ENCODE data around the gene CAPN10. TPM values are rescaled to one million over a fixed set of nuclear protein-coding genes. Genes with fewer than 3 reads are reported as not detected.
A peak's percentile ranks its signal among the peaks of the same experiment; 100 is the strongest.

CAPN10 gene
- total RNA-seq, 1 experiment from 2014 or later, result 47.4 TPM

GRCh38 chr2:240560480-240561324 is 25.8 kb upstream of the CAPN10 start:
- Histone ChIP-seq H3K14ac (ENCODE audit: insufficient read depth, low read length) (peak overlapping the region; percentile 74), H3K4ac (ENCODE audit: low read depth, low read length) (no peak overlapping the region), H2AK5ac (ENCODE audit: insufficient read length, low read length) (no peak overlapping the region), H3K9me3 (ENCODE audit: control insufficient read depth, low read depth, low read length) (no peaks in the 10 kb centered on the region), H4K8ac (replicated peaks; ENCODE audit: insufficient read length, low read depth, low read length) (no peak overlapping the region), H4K5ac (ENCODE audit: insufficient read length, low read depth, low read length) (no peak overlapping the region), H3K79me1 (ENCODE audit: insufficient read depth, low read depth, low read length, poor library complexity, severe bottlenecking) (no peaks in the 10 kb centered on the region), H2BK12ac (ENCODE audit: insufficient read length, low read depth, low read length) (no peak overlapping the region), H4K20me1 (ENCODE audit: control insufficient read depth, insufficient read depth, insufficient read length) (no peaks in the 10 kb centered on the region), H2BK5ac (ENCODE audit: insufficient read length, low read length) (no peak overlapping the region), H3K4me1 (ENCODE audit: insufficient read depth, low read length) (no peaks in the 10 kb centered on the region; the same call in 1 of the 2 replicates), H3K9ac (ENCODE audit: extremely low read depth, insufficient read length, low read length) (no peak overlapping the region), H3K23ac (ENCODE audit: insufficient read length, low read depth, low read length) (no peak overlapping the region), H3K23me2 (ENCODE audit: insufficient read length, low read depth, low read length, poor library complexity, severe bottlenecking) (peaks cover 3% of the 10 kb centered on the region), H4K91ac (ENCODE audit: insufficient read length, low read depth, low read length) (no peak overlapping the region), H2BK20ac (ENCODE audit: low read depth, low read length, poor library complexity, severe bottlenecking) (no peak overlapping the region), H3K4me2 (ENCODE audit: insufficient read depth, insufficient read length, low read length) (peak overlapping the region; percentile 61), H2BK15ac (ENCODE audit: low read depth, low read length) (no peak overlapping the region), H3T11ph (ENCODE audit: low read length) (no peak overlapping the region), H3K27me3 (ENCODE audit: insufficient read depth, low read length) (peaks cover 5% of the 10 kb centered on the region; the same call in 1 of the 2 replicates), H3K79me2 (ENCODE audit: insufficient read depth, low read length) (no peaks in the 10 kb centered on the region), H2BK120ac (ENCODE audit: low read depth, low read length, poor library complexity, severe bottlenecking) (no peak overlapping the region), H3K18ac (ENCODE audit: insufficient read length, low read depth, low read length) (peak overlapping the region; percentile 2), H2AFZ (ENCODE audit: low read length) (no peak overlapping the region), H3K27ac (ENCODE audit: insufficient read length, low read depth, low read length) (no peak overlapping the region), H3K56ac (ENCODE audit: insufficient read length, low read depth, low read length) (no peak overlapping the region)
- Mint-ChIP-seq H3K4me3 (peak overlapping the region; percentile 72 to 81), H3K4me1 (peaks cover 28 to 34% of the 10 kb centered on the region in 2 experiments), H3K36me3 (ENCODE audit: insufficient read depth in 1 of 3, low read depth in 3 of 3) (peaks cover 0 to 13% (median 0%) of the 10 kb centered on the region in 3 experiments; a peak in 2 of 7 replicates), H3K27ac (no peak overlapping the region), H3K9me3 (no peaks in the 10 kb centered on the region; a peak in 1 of 5 replicates), H3K27me3 (ENCODE audit: low read depth) (peaks cover 21% of the 10 kb centered on the region)
- WGBS (ENCODE audit: extremely low coverage, insufficient read length, low lambda C conversion rate), result no CpG with 5 or more reads among the region's 101 CpGs
- TF ChIP-seq, protein P1, sequence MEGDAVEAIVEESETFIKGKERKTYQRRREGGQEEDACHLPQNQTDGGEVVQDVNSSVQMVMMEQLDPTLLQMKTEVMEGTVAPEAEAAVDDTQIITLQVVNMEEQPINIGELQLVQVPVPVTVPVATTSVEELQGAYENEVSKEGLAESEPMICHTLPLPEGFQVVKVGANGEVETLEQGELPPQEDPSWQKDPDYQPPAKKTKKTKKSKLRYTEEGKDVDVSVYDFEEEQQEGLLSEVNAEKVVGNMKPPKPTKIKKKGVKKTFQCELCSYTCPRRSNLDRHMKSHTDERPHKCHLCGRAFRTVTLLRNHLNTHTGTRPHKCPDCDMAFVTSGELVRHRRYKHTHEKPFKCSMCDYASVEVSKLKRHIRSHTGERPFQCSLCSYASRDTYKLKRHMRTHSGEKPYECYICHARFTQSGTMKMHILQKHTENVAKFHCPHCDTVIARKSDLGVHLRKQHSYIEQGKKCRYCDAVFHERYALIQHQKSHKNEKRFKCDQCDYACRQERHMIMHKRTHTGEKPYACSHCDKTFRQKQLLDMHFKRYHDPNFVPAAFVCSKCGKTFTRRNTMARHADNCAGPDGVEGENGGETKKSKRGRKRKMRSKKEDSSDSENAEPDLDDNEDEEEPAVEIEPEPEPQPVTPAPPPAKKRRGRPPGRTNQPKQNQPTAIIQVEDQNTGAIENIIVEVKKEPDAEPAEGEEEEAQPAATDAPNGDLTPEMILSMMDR (conservative IDR thresholded peaks at IDR 0.05), result peak; percentile 33; the same call in 2 of the 3 replicates
- peak; percentile 98 for DNase-seq
